Colonic mucosa (tissue), 4 donors: ENCODE measurements around the gene GSTM2. TPM values are rescaled to one million over a fixed set of nuclear protein-coding genes. Genes with fewer than 3 reads are reported as not detected.
"Not testable (repeated sequence)": the region's sequence is repeated elsewhere in the genome, so short reads cannot be mapped to it uniquely, and the experiment has no call there.

Source experiments
- DNase-seq: peaks from one replicate; pipeline ENCODE4 v3.0.0-alpha.2; 2020
- H3K27ac ChIP-seq: fragments of 200-600 bp; one replicate; pipeline ENCODE4 v1.8.0; 2021
- H3K27me3 ChIP-seq: fragments of 200-600 bp; one replicate; pipeline ENCODE4 v1.8.0; 2021
- H3K36me3 ChIP-seq: fragments of 200-600 bp; one replicate; pipeline ENCODE4 v1.8.0; 2021
- H3K4me1 ChIP-seq: fragments of 200-600 bp; one replicate; pipeline ENCODE4 v1.8.0; 2021; ENCODE audit warnings: mild to moderate bottlenecking
- H3K4me3 ChIP-seq: fragments of 200-600 bp; one replicate; pipeline ENCODE4 v1.8.0; 2021
- H3K9ac ChIP-seq, 2 donors: one replicate each; pipeline ENCODE4 v1.7.0; 2013; ENCODE audit warnings: control low read depth in 2 of 2, low read depth in 2 of 2, low read length in 2 of 2
- H3K9me3 ChIP-seq: fragments of 200-600 bp; one replicate; pipeline ENCODE4 v1.8.0; 2021
- CTCF ChIP-seq: fragments of 200-600 bp; IDR thresholded peaks from one replicate; pipeline ENCODE4 v1.8.0; 2022; ENCODE audit warnings: antibody characterized with exemption, mild to moderate bottlenecking
- intact Hi-C: fragments of 100-400 bp; cut with DNase I; formaldehyde crosslinking; loops from one replicate; pipeline ENCODE4 v1.14.1; 2022
- total RNA-seq, 2 donors: library from RNA; stranded (reverse); fragmentation: NEBNext Ultra II Directional in 1 of 2; extraction: Animal tissue kit (Norgen Biotek cat#: 25700) in 1 of 2; gene quantifications; one replicate each; pipeline ENCODE4 v1.2.1, GENCODE V29; 2021
- donor health status: healthy.
- donor health status: DM: no; HTN: no; CAD: no.
- donor health status: DM: no; HTN: no; CAD: no.

GSTM2 gene
- total RNA-seq, 2 donors from 2014 or later, result 18.5 to 20.7 TPM

- TF ChIP-seq CTCF, result no peak
- intact Hi-C loops, result no loop called here
- no peaks in the 10 kb centered on the region for H3K36me3 ChIP-seq
- no peak overlapping the region for H3K27ac ChIP-seq
- H3K9ac ChIP-seq, result no peak overlapping the region
- H3K4me3 ChIP-seq, result no peak overlapping the region
- H3K27me3 ChIP-seq, result no peaks in the 10 kb centered on the region
- no peaks in the 10 kb centered on the region for H3K9me3 ChIP-seq
- no peak for DNase-seq
- H3K4me1 ChIP-seq, result no peaks in the 10 kb centered on the region
These were observed 23.9 kb downstream of the GSTM2 start for GRCh38 chr1:109691759-109692158.

- H3K27ac ChIP-seq, H3K9me3 ChIP-seq, DNase-seq, H3K27me3 ChIP-seq, H3K9ac ChIP-seq, intact Hi-C loops, H3K4me1 ChIP-seq, H3K36me3 ChIP-seq, H3K4me3 ChIP-seq: not testable (repeated sequence)
These were observed 26.5 kb downstream of the GSTM2 start for GRCh38 chr1:109694400-109694799.

GRCh38 chr1:109695138-109695537 lies 27.3 kb downstream of the GSTM2 start:
- H3K27me3 ChIP-seq, H3K9me3 ChIP-seq, H3K4me3 ChIP-seq, H3K4me1 ChIP-seq, intact Hi-C loops, H3K36me3 ChIP-seq, DNase-seq, H3K9ac ChIP-seq, H3K27ac ChIP-seq: not testable (repeated sequence)

DNA sequence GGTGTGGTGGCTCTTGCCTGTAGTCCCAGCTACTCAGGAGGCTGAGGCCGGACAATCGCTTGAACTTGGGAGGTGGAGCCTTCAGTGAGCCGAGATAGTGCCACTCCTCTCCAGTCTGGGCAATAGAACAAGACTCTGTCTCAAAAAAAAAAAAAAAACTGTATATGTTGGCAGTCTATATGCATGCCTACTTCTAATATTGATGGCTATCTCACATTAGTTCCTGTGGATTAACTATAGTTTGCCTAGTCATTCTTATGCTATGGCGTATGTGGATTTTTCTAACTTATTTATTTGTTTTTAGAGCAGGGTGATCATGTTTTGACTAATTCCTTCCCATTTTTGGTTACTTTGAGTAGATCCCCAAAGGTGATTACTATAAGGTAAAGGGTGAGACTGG lies 29.2 kb downstream of the GSTM2 start:
- intact Hi-C loops, result no loop called here
- Histone ChIP-seq H3K36me3 (no peaks in the 10 kb centered on the region), H3K4me1 (no peaks in the 10 kb centered on the region), H3K9ac (no peak overlapping the region), H3K9me3 (no peaks in the 10 kb centered on the region), H3K27ac (no peak overlapping the region), H3K27me3 (no peaks in the 10 kb centered on the region), H3K4me3 (no peak overlapping the region)
- no peak for DNase-seq
- no peak for TF ChIP-seq CTCF

DNA sequence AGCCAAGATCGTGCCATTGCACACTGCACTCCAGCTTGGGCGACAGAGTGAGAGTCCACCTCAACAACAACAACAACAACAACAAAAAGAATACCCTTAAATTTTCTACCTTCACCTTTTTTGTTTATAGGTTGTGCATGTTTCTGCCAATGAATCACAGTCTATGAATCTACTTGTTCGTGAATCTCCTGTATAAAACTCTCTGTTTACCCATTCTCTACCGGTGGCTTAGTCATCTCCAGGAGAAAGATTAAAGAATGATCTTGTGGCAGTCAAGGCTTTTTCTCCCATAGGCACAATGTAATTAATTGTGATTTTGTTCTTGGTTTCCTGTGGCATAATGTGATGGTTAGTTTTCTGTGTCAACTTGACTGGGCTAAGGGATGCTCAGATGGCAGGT lies 30.0 kb downstream of the GSTM2 start:
- H3K9ac ChIP-seq, H3K4me1 ChIP-seq, intact Hi-C loops, H3K36me3 ChIP-seq, H3K27me3 ChIP-seq, H3K4me3 ChIP-seq, H3K9me3 ChIP-seq, H3K27ac ChIP-seq, DNase-seq: not testable (repeated sequence)

GRCh38 chr1:109702940-109703339 lies 35.1 kb downstream of the GSTM2 start:
- DNase-seq, H3K27ac ChIP-seq, H3K27me3 ChIP-seq, H3K4me1 ChIP-seq, intact Hi-C loops, H3K9ac ChIP-seq, H3K4me3 ChIP-seq, H3K36me3 ChIP-seq, H3K9me3 ChIP-seq: not testable (repeated sequence)

- H3K9me3 ChIP-seq, result no peaks in the 10 kb centered on the region
- H3K4me1 ChIP-seq, result no peaks in the 10 kb centered on the region
- no peaks in the 10 kb centered on the region for H3K36me3 ChIP-seq
- no peak overlapping the region for H3K4me3 ChIP-seq
- intact Hi-C loops, result no loop called here
- H3K27ac ChIP-seq, result no peak overlapping the region
- no peak overlapping the region for H3K9ac ChIP-seq
- DNase-seq, result no peak
- H3K27me3 ChIP-seq, result no peaks in the 10 kb centered on the region
- TF ChIP-seq CTCF, result no peak
These were observed 36.3 kb downstream of the GSTM2 start for GRCh38 chr1:109704173-109704572.

DNA sequence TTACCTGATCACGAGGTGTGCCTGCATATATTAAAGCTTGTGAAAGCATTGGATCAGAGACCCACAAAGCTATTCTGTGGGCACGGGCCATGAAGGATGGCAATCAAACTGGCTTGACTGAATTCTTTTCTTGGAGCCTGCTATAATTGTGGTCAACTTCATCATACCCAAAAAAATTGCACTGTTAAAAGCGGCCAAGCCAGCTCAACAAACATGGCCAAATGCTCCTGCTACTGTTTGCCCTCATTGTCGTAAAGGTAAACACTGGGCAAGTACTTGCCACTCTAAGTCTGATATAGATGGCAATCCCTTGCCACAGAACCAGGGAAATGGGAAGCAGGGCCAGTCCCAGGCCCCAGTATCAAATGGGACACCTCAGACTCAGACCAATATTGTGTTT lies 37.6 kb downstream of the GSTM2 start:
- H3K36me3 ChIP-seq, result no peaks in the 10 kb centered on the region
- intact Hi-C loops, result no loop called here
- H3K4me3 ChIP-seq, result no peak overlapping the region
- H3K27ac ChIP-seq, result no peak overlapping the region
- no peak overlapping the region for H3K9ac ChIP-seq
- no peaks in the 10 kb centered on the region for H3K4me1 ChIP-seq
- no peaks in the 10 kb centered on the region for H3K27me3 ChIP-seq
- no peaks in the 10 kb centered on the region for H3K9me3 ChIP-seq
- DNase-seq, result no peak
- TF ChIP-seq CTCF, result no peak

DNA sequence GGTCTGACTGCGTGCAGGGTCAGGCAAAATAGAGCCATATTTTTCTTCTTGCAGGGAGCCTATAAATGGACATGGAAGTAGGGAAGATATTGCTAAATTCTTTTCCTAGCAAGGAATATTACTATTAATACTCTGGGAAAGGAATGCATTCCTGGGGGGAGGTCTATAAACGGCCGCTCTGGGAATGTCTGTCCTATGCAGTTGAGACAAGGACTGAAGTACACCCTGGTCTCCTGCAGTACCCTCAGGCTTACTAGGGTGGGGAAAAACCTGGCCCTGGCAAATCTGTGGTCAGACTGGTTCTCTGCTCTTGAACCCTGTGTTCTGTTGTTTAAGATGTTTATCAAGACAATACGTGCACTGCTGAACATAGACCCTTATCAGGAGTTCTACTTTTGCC lies 41.1 kb downstream of the GSTM2 start:
- H3K4me3 ChIP-seq, DNase-seq, H3K27ac ChIP-seq, H3K9ac ChIP-seq, H3K36me3 ChIP-seq, H3K27me3 ChIP-seq, H3K4me1 ChIP-seq, intact Hi-C loops, H3K9me3 ChIP-seq: not testable (repeated sequence)

- H3K4me1 ChIP-seq, H3K9me3 ChIP-seq, H3K36me3 ChIP-seq, H3K27ac ChIP-seq, H3K4me3 ChIP-seq, H3K9ac ChIP-seq, intact Hi-C loops, DNase-seq, H3K27me3 ChIP-seq: not testable (repeated sequence)
These were observed 42.0 kb downstream of the GSTM2 start for GRCh38 chr1:109709822-109710221.
